ENCODE data around the gene ST3GAL3.

The ST3GAL3 gene

DNA sequence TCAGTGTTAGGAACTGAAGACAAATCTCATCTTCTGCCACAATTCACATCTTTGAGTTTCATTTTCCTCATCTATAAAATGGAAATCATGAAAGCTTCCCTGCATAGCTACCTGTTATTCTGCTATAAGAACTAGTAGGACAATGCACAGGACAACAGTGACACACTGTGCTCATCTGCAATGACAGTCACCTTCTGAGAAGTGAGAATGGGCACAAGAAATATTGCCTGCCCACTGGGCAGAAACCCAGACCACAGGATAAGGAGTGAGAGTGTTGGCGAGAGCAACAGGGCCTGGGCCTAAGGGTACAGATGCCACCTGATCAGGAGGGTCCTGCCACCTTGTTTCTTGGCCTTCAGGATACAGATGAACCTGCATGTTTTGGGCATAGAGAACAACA lies 203.0 kb downstream of the ST3GAL3 start:
- no peak for DNase-seq (ENCODE audit: low read depth in 4 of 4, low spot score in 1 of 4)

DNA sequence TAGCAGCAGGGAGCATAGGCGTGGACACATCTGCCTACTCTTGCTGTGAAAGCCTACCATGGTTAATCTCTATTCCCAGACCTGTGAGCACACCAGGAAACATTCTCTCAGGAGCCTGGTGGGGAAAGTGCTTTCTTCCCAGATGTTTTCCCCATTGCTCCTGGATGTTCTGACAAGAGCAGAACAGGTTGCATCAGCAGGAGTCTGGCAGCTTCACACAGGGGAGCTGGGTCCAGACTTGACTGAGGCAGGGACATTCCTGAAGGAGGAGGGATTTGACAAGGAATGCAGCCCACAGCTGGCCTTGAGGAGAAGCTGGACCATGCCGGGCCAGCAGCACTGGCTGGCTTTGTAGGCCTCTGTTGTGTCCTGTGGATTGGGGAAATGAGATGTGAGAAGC lies 205.3 kb downstream of the ST3GAL3 start:
- no peak for DNase-seq (ENCODE audit: low read depth in 4 of 4, low spot score in 1 of 4)

DNA sequence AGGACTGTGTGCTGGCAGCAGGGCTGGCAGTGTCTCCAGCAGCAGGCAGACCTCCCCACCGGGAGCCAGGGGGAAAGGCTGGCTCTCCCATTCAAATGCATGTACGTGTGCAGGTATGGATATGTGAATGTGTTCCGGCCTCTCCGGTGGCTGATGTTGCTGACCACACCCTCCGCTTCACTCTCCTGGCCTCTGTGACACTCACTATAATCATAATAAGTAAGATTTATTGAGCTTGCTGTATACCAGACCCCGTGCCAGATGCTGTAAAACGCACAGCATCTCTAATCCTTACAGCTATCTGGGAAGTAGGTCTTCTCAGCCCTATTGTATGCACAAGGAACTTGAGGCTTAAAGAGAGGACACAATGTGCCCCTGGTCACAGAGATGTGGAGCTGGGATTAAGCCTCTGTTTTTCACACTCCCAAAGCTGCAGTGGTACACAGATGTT lies 205.7 kb downstream of the ST3GAL3 start:
- DNase-seq (ENCODE audit: low read depth in 4 of 4, low spot score in 1 of 4): no peak

DNA sequence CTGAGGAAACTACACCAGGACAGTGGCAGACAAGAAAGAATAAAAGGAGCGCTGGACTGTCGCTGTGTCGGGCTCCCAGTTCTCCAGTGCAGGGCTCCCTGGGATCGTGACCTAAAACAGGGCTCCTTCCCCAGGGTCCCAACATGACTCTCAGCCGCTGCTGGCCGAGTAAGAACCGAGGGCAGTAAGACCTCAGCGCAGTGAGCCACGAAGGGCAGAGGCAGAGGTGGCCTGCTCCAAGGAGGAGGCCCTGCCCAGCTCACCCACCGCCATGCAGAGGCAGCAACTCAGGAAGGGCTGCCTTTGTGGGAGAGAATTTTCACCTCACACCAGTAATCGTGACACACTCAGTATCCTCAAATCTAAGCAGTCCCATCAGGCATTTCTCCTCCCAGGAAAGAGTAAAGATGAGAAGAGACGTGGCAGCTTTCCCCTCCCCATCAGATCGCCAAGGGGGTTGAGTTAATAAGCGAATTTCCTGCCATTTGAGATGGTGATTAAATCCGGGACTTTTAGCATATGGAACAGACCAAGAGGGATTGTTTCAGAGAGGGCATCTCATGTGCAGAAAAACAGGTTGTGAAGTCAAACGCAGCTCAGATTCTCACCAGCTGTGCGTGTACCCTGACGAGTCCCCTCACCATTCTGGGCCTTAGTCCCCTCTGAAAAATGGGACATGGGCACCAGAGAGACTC lies 206.5 kb downstream of the ST3GAL3 start:
- DNase-seq (ENCODE audit: low read depth in 4 of 4, low spot score in 1 of 4): no peak

DNA sequence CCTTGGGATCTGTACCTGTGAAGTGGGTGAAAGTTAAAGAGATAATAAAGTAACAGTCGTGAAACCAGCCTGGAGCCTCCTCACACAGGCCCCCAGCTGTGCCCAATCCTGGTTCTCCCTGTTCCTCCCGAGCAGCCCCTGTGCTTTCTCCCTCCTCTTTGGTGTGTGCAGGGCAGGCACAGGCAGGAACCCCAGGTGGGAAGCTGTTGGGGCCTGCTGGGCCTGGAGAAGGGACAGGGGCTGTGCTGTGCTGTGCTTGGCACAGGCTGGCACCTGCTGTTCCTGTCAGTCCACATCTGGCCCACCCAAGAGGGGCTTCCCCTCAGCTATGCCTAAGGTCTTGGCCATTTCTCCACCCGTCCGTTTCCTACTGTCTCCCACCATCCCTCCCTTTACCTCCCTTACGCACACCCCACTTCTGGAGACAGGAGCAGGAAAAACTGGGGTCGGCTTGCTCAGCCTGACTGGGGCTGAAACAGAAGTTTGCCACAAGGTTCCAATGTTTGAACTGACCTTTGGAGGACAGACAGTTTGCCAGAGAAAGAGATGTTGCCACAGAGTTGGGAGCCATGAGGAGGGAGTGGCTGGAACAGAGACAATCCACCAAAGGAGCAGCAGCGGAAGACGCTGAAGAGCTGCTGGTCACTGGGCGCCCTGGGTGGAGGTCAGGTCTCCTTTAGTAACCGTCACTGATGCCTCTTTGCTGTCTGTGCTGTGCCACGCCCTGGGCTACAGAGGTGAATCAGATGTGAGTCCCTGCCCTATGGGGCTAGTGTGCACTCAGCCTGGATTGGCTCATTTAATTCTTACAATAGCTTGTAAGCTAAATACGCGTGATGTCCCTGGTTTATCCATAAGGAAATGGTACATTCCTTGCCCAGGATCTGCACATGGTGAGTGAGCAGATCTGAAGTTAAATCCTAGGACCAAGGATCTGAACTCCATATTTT lies 207.5 kb downstream of the ST3GAL3 start:
- no peak for DNase-seq (ENCODE audit: low read depth in 4 of 4, low spot score in 1 of 4)

GRCh38 chr1:43919906-43920305 lies 212.6 kb downstream of the ST3GAL3 start:
- DNase-seq (ENCODE audit: low read depth in 4 of 4, low spot score in 1 of 4): no peak

- DNase-seq (ENCODE audit: low read depth in 4 of 4, low spot score in 1 of 4): no peak
Measured at GRCh38 chr1:43921022-43921421, 213.7 kb downstream of the ST3GAL3 start.

DNA sequence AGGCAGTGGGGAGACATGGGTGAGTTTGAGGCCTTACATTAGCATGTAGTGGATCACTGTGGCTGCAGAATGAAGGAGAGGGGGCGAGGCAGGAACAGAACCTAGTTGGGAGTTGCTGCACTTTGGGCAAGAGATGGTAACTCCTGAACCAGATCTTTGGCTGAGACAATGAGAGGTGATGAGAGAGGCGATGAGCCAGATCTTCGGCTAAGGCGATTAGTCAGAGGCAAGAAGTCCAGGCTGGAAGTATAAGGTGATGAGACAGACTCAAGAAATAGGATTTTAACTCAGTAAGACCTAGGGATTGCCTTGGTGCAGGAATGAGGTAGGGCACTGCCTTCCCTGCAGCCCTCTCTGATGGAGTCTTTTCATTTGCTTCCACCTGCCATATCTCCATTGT lies 217.2 kb downstream of the ST3GAL3 start:
- DNase-seq (ENCODE audit: low read depth in 4 of 4, low spot score in 1 of 4): no peak

DNA sequence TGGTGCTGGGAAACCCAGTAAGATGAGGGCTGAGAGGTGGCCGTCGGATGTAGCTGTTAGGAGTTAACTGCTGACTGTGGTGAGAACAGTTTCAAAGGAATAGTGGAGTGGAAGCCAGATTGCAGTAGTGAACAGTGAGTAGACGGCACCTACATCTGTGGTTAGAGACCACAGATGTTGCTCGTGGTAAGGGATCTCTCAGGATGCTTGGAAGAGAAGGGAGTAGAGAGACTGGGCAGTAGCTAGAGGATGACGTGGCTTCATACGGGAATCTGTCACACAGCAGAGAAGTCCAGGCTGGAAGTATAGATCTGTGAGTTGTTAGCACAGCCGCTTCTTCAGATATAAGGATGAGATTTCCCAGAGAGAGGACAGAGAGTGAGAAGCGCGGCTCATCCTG lies 218.5 kb downstream of the ST3GAL3 start:
- DNase-seq (ENCODE audit: low read depth in 4 of 4, low spot score in 1 of 4): no peak

- no peak for DNase-seq (ENCODE audit: low read depth in 4 of 4, low spot score in 1 of 4)
Measured at GRCh38 chr1:43930168-43930948, 223.0 kb downstream of the ST3GAL3 start.

DNA sequence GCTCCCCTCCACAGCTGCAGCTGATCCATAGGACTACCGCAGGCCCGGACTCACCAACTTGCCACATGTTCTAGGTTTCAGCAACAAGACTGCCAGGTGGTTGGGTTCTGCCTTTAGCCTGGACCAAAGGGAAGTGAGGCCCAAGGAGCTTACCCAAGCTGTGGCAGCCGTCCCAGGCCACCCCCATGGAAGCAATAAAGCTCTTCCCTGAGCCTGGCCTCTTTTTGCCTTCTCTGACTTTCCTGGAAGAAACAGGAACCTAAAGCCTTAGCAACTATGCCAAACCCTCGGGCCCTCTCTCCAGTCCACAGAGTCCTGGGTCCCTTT lies 223.6 kb downstream of the ST3GAL3 start:
- no peak for DNase-seq (ENCODE audit: low read depth in 4 of 4, low spot score in 1 of 4)

- DNase-seq (ENCODE audit: low read depth in 4 of 4, low spot score in 1 of 4): no peak
Measured at GRCh38 chr1:43931711-43932660, 224.7 kb downstream of the ST3GAL3 start.

DNA sequence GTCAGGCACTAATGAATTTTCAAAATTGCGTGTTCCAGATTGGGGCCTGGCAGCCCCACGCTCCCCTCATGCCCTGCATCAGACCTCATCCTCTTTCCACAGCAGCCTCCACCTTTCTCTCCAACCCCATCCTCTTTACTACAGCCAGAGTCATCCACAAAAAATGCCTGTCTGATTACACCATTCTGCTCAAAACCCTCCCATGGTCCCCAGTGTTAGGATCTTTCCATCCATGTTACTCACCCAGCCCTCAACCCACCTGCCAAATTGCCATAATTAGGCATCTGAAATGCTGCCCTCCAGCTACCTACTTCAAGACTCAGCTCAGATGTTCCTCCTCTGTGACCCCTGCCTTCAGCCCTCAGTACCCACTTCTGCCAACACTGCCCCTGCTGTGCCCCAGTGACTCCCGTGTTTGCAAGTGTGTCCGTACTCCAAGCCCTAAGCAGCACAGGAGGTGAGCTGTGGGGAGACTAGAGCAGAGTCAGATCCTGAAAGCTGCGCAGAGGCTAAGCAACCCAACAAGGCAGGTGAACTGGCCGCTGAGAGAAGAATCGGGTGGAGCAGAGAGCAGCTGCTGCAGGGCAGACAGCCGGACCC lies 225.6 kb downstream of the ST3GAL3 start:
- no peak for DNase-seq (ENCODE audit: low read depth in 4 of 4, low spot score in 1 of 4)

- DNase-seq (ENCODE audit: low read depth in 4 of 4, low spot score in 1 of 4): no peak
Measured at GRCh38 chr1:43933386-43934100, 226.2 kb downstream of the ST3GAL3 start, which contains the start of gene ARTN. Gene ARTN (plus strand): TSS chr1:43933801. CDS start chr1:43935657, 1,856 bp downstream.

DNA sequence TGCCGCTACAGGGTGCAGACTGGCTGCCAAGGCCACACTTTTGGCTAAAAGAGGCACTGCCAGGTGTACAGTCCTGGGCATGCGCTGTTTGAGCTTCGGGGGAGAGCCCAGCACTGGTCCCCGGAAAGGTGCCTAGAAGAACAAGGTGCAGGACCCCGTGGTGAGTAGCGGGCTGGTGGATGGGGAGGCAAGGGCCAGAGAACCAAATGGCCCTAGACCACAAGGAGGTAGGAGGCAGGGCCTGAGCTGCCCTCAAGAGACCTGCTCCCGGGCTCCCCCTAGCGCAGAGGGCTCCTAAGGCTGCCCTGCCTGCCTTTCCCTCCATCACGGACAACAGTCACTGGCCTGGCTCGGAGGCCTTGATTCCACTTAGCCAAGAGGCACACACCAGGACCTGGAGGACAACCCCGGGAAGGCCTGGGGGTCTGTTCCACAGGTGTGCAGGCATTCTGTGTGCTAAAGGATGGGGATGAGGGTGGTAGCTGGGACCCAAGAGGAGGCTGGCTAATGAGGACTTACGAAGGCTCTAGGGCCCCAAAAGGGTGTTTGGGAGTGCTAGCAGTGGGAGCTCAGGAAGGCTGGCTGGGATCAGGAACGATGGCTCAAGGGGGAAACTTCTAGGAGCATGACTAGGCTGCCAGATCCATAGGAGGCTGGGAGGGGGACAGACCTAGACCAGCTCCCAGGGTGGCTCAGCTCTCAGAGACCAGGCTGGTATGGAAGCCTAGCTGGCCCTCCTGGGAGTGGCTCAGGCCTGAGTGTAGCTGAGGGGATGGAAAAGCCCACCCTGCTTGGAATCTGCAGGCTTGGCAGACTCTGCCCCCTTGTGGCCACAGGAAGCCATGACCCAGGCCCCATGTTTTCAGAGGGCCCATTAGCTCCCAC lies 227.0 kb downstream of the ST3GAL3 start:
- DNase-seq (ENCODE audit: low read depth in 4 of 4, low spot score in 1 of 4): peak in 2 of 4 experiments; percentile 18 to 30

GRCh38 chr1:43934986-43935324 lies 227.6 kb downstream of the ST3GAL3 start:
- no peak for DNase-seq (ENCODE audit: low read depth in 4 of 4, low spot score in 1 of 4)

DNA sequence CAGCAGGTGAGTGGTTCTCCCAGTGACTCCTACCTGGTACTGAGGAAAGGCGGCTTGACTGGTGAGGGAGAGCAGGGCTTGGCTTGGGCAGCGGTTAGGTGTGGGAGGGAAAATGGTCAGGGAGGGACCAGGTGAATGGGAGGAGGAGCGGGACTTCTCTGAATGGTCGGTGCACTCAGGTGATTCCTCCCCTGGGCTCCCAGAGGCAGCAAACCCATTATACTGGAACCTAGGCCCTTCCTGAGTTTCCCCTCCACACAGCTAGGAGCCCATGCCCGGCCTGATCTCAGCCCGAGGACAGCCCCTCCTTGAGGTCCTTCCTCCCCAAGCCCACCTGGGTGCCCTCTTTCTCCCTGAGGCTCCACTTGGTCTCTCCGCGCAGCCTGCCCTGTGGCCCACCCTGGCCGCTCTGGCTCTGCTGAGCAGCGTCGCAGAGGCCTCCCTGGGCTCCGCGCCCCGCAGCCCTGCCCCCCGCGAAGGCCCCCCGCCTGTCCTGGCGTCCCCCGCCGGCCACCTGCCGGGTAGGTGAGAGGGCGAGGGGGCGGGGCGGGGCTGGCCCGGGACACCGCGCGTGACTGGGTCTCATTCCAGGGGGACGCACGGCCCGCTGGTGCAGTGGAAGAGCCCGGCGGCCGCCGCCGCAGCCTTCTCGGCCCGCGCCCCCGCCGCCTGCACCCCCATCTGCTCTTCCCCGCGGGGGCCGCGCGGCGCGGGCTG lies 228.5 kb downstream of the ST3GAL3 start:
- no peak for DNase-seq (ENCODE audit: low read depth in 4 of 4, low spot score in 1 of 4)

Data from stimulated activated CD4-positive, alpha-beta T cell treated with anti-CD3 and anti-CD28 coated beads, Interleukin-1b, Interleukin-23, amount 100 ng/mL, for 24 hours (primary cell).